ENCODE data around the gene TTC6.

The TTC6 gene

DNA sequence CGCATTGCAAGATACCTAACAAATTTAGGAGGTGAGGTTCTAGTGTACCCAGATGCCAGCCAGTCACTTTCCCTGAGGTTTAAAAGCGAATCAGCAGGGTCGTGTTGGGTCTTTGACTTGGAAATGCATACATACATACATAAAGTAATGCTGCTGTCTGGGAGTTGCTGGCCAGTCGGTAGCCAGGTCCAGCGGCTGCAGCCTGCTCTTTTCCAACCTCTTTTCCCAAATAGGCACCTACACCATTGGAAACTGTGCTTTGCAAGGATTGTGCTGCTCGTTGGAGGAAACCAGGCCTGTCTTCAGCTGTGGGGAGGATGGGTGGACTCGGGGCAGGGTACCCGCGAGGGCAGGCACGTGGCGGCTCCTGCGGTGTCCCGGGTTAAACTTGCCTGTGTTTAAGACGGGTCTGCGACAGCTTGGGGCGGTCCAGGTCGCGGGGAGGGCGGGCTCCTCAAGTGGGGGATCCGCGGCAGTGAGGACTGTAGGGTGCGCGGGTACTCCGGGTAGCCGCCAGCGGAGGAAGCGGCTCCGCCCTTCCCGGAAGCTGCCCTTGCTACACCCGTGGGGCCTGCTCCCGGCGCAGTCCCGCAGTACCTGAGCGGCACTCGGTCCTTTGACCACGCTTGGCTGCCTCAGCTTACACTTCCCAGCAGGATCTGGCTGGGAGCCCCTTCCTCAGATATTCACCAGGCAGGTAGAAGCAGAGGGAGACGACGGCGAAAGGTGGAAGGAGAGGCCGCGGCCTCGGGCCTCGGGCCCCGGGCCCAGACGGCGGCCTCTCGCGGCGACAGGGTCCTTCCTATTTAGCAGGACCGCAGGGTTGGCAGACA is 2.7 kb downstream of the TTC6 start:
- DNase-seq (ENCODE audit: low read depth) = no peak

GRCh38 chr14:37598747-37599506 is 3.5 kb downstream of the TTC6 start:
- DNase-seq (ENCODE audit: low read depth) = no peak

DNA sequence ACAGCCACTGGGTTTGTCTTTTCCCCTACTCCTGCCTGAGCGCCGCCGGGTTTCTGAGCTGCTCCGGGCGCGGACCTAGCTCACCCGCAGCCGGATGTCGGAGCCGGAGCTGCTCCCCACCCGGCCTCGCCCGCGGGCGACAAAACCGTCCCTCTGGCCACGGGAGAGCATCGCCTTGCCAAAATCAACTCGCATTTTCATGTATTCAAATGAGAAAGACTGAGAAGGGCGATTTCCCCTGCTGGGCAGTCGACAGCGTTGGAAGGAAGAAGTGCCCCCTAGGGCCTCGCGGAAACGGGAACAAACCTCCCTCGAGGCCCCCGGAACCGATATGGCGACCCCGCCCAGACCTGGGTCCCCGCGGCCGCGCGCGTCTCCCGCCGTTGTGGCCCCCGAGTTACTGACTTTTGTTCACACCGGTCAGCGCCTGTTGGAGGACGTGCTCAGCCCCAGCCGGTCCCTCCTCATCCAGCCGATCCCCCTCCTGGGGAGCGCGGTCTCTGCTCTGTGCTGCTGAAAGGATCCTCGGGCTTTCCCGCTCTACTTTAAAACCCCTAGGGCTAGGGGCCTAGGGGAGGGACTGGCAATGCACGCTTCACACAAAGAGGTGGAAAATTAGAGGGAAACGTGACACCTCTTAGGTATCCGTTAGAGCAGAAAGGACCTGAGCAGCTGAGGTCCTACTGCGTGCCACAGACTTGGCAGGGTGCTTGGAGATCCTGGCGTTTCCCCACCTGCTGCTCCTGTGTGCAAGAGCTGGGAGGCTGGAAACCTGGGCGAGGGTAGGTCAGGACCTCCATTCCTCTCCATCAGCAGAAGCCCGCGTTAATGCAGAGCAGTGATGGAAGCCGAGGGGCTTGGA is 4.3 kb downstream of the TTC6 start:
- no peak for DNase-seq (ENCODE audit: low read depth)

DNA sequence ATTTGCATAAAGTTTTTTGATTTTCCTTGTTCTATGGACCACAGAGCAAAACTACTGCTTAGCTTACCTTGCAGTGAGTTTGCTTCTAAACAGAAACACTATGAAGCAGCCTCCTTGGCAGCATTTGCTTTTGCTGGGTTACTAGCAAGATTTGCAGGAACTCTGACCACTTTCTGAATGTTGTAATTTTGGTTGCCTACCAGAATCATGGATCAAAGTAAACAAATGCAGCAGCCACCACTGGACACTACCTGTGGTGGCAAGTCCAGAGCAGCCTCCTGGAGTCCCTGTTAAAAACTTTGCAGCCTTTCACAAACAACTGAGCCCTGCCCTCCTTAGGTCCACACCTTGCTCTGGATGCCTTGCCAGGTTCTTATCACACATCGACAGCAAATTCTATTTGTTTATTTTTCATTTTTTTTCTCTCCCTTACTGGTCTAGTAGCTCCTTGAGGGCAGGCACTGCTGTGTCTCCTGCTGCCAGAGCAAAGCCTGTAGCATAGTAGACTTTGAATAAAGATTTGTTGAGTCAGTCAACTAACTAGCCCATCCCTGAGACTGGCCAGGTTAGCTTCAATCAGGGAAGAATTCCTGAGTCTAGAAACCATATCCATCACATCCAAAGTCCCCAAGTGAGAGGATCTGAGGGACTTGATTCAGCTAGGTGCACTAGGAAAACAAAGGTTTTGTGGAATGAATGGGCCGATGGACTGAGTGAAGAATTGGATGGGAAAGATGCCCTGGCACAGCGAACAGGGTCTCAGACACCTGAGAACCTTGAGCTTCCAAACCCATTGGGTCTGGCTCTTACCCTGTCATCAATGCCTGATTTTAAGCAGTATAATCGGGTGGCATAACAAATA is 5.7 kb downstream of the TTC6 start:
- no peak for DNase-seq (ENCODE audit: low read depth)

GRCh38 chr14:37601865-37602264 is 6.4 kb downstream of the TTC6 start:
- no peak for DNase-seq (ENCODE audit: low read depth)

DNA sequence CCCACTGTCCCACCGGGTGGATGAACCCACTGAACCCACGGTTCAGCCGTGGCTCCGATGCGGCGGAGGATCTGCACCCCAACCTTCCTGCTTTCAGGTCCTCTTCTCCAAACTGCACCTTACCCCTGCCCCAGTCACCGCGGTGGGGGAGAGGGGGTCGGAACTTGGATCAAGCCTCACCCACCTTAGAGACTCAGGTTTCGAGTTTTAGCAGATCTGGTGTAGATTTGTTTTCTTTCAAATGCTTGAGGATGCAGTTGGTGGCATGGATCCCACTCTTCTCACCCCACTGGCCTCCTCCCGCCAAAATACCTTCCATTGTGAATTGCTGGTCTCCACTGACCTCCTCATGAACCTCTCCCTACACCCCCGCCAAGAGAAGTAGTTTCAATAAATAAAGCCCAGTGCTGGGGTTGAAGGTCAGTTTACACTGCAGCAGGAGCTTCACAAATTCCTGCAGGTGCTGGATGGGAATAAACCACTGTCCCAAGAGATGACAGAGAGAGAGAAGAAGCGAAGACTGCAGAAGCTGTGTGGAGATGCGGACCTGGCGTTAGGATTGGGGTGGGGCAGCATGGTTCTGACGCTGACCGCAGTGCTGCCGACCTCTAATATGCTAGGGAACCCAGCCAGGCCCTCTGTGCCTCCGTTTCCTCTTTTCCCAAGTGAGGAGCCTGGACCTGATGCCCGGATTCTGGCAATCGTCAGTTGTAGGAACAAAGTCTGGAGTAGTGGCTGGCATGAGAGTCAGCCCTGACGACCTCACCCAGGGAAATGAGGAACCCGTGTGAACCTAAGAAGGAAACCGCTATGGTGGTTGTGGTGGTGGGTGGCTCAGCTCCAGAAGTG is 7.4 kb downstream of the TTC6 start:
- DNase-seq (ENCODE audit: low read depth) = no peak

- DNase-seq (ENCODE audit: low read depth) = no peak
Measured at GRCh38 chr14:37603688-37604251, 8.3 kb downstream of the TTC6 start.

DNA sequence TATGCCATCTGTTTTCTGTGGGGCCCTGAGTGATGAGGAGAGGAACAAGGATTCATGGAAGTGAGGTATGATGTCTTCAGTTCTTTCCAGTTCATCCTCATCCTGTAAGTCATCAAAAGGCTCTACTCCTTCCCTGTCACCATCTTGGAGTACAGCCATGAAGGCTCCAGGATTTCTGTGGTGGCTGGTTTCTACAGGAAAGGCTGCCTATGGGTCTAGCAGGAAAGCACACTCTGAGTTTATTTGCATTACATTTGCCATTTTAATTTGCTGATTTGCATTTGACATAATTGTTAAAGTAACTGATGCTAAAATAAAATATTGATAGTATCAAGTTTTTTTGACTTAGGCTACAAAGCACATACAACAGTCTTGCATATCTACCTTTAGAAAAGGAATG is 11.2 kb downstream of the TTC6 start:
- no peak for DNase-seq (ENCODE audit: low read depth)

DNA sequence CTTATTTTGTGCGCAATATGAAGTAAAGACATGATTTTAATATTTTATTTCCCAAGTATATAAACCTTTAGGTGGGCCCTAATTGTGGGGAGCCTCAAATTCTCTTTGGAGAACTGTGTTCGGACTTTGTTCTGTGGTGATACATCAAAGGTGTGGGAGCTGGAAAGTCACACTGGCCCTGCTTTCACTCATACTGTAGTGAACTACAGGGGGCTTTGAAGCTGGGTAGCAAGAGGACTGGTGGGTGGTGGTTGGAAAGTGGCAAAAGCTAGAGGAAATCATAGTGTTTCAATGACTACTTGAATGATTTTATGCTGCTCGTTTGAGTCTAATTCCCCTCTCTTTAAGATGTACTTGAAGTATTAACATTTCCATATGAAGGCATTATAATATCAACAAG is 13.2 kb downstream of the TTC6 start:
- no peak for DNase-seq (ENCODE audit: low read depth)

- DNase-seq (ENCODE audit: low read depth) = no peak
Measured at GRCh38 chr14:37610945-37611523, 15.6 kb downstream of the TTC6 start.

GRCh38 chr14:37615582-37616289 is 20.3 kb downstream of the TTC6 start:
- DNase-seq (ENCODE audit: low read depth) = no peak

DNA sequence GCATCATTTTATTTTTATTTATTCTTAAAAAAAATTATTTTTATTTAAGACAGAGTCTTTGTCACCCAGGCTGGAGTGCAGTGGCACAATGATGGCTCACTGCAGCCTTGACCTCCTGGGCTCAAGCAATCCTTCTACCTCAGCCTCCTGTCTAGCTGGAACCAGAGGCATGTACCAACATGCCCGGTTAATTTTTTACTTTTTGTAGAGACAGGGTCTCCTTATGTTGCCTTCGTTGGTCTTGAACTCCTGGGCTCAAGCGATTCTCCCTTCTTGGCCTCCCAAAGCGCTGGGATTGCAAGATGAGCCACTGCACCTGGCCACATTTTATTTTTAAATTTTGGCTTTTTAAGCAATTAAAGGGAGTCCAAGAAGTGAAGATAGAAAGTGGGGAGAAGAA is 21.4 kb downstream of the TTC6 start:
- no peak for DNase-seq (ENCODE audit: low read depth)

DNA sequence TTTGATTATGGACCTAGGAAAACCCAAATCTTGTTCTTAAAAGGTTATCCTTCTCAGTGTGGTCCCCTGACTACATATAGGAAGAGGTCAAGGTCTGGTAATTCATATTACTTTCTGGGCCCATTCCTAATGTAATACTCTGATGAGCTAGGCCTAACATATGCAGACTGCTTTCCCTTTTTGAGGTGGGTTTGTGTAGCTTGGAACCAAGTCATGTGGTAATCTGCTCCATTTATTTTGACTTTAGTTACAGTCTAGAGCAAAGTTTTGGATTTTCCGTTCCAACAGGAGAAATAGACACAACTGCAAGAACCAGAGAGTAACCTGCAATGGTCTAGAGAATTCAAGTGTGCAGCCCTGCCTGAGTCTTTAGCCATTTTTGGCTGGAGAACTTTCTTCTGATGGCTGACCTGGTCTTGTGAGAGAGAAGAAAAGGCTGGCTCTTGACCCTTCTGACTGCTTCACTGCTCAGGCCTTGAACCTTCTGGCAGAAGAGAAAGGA is 22.5 kb downstream of the TTC6 start:
- no peak for DNase-seq (ENCODE audit: low read depth)

DNA sequence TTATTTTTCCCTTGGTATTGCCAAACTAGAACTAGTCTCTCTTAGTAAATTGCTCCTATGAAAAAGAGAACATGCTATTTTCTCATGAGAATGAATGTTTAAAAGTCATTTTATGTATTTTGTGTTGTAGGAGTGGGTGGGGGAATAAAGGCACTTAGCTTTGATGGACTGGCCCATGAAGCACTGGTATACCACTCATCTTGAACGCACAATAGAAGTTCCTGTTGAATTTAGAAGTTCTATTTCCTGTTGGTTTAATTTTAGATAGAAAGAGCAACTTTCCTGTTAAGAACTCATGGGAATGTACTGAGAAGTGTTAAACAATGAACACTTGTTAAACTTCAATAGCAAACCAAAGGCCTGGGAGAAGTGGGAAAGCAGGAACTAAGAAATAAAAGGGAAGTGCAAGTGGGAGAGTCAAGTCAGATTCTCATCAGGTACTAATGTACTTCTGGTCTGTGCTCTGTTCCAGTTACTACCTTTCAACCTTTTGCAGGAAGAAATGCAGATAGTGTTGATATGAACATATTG is 23.1 kb downstream of the TTC6 start:
- DNase-seq (ENCODE audit: low read depth) = no peak

DNA sequence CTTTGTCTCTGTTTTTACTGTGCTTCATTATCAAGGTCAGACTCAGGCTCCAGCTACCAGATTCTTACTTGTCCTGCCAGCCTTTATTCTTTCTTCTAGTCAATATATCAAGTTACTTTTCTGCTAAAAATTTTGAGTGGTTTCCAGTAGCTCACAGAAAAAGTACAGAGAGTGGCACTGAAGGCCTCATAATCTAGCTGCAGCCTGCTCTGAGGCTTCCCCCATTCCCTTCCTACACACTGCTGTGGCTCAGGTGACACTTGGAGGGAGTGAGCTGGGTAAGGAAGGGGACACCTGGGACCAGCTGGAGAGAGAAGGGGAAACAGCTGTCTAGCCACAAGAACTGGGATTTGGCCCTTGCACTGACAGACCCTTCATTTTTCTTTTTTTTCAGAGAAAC is 25.4 kb downstream of the TTC6 start:
- no peak for DNase-seq (ENCODE audit: low read depth)

DNA sequence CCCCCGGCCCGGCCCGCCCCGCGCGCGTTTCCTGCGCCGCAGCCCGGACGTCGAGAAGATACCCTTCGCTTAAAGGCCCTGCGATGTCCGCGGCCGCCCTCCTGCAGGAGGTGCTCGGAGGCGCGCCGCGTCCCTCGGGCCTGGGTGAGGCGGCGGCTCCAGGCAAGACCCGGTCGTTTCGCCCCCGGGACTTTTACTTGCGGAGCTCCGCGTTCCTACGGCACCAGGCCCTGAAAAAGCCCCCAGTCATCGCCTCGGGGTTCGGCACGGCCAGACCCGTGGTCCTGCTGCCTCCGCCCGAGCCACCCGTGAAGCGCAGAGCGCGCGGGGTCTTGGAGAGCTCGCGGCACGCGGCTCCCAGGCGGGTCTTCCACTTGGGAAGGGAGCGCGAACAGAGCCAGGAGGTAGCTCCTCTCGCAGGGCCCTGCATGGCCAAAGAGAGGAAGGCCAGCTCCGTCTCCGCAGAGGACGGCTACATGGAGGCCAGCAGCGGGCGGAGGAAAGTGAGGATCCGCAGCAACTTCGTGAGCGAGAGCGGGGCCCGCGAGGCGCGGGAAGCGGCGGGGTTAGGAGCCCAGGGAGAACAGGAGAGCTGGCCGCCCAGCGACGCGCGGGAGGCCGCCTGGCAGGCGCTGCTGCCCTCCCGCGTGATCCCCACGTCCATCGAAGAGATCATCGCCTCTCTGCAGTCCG is 26.9 kb downstream of the TTC6 start:
- no peak for DNase-seq (ENCODE audit: low read depth)

GRCh38 chr14:37623426-37623951 is 28.1 kb downstream of the TTC6 start:
- DNase-seq (ENCODE audit: low read depth) = no peak

- DNase-seq (ENCODE audit: low read depth) = no peak
Measured at GRCh38 chr14:37623971-37624370, 28.5 kb downstream of the TTC6 start.

All from stimulated activated CD8-positive, alpha-beta memory T cell treated with anti-CD3 and anti-CD28 coated beads, Interleukin-12 subunit alpha, Interleukin-12 subunit beta, amount 100 ng/mL, for 4 hours (primary cell).